ENCODE measurements around the gene GPR22.

GPR22 gene

DNA sequence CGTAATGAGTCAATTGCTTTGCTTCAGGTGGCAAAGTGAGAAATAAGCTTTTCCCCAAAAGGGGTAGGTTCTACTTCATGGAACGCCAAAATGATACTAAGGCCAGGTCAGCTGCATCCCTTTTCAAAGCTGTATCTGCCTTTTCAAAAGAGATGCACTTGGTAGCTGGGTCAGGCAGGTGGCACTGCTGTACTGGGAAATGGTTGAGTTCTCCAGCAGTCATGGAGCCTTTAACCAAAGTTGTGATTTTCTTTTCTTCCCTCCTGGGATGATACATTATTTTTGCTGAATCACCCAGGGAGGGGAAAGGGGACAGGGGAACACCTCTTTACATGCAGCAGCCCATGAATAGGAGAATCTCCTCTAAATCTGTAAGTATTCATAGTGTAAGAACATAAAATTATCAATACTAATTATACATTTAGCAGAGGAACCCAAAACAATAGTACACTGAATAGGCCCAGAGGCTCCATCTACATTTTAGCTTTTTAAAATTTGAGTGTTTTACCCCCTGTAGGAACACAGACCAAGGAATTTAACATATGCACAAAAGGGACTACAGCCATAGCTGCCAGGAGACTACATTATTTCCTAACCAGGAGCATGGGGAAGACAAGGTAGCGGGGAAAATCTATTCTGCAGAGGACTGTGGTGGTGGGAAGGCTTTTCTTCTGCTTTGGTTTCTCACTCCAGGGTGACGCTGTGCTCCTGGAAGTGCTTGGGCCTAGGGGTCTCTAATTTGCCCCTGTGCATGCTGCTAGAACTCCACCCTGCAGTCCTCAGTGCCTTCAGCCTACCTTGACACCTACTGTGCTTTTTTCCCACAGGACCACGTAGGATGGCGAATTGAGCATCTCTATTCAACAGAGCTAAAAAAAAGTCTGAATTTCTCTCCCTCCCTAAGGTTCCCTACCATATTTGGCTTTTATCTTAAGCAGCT is 6.4 kb upstream of the GPR22 start:
- H3K4me1 Mint-ChIP-seq (ENCODE audit: low read depth): no peaks in the 10 kb centered on the region
- no peaks in the 10 kb centered on the region for H3K27me3 Mint-ChIP-seq
- no peak overlapping the region for H3K27ac Mint-ChIP-seq
- no peak overlapping the region for H3K4me3 Mint-ChIP-seq
- H3K36me3 Mint-ChIP-seq (ENCODE audit: low read depth): peaks cover 16% of the 10 kb centered on the region
- H3K9me3 Mint-ChIP-seq: no peaks in the 10 kb centered on the region
- intact Hi-C loops (cut with micrococcal nuclease): loop anchor here (1.0 to 5.0 kb wide), 2 partner anchors 262 to 414 kb away; no protein-coding TSS in a partner anchor

DNA sequence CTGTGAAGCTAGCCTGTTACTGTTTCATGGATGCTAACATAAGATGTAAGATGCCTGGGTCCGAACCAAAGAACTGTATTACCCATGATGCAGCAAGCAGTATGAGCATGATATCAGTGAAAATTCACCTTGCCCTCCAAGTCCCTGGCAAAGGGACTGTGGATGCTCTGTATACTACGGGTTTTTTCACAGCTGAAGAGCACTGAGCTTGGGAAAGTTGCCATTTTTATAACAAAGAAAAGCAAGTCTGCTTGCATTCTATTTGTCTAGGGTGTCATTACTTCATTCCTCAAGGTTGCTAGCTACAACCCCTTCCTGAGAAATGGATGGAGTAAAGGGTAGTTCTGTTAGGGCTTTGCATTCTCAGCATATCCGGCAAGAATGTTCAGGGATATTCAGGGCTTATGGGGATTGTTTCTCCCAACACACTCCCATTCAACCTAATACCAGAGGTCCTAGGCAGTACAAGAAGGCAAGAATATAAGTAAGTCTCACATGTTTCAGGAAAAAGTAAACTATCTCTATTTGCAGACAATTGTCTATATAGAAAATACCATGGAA is 5.1 kb upstream of the GPR22 start:
- H3K9me3 Mint-ChIP-seq: no peaks in the 10 kb centered on the region
- no peak overlapping the region for H3K27ac Mint-ChIP-seq
- no peaks in the 10 kb centered on the region for H3K27me3 Mint-ChIP-seq
- no peak overlapping the region for H3K4me3 Mint-ChIP-seq
- peaks cover 3% of the 10 kb centered on the region for H3K36me3 Mint-ChIP-seq (ENCODE audit: low read depth)
- H3K4me1 Mint-ChIP-seq (ENCODE audit: low read depth): no peaks in the 10 kb centered on the region
- intact Hi-C loops (cut with micrococcal nuclease): loop anchor here (5.0 kb wide), 1 partner anchor 413 kb away; no protein-coding TSS in a partner anchor

DNA sequence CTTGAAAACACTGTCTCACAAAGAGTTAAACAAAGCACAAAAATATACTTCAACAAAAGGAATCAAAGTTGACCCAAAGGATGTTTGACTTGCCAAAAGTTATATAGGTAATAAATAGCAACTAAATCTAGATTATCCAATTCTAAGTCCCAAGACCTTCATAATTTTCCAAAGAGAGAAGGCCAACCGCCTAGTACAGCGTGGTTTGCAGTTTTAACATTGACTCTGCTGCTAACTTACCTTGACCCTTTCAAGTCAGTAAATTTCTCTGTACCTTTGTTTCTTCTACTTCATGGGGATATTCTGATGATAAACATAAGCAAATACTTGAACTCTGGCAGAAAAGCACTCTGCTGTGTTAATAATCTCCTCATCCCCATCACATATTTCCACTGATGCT is 1.9 kb upstream of the GPR22 start:
- Mint-ChIP-seq H3K27ac (no peak overlapping the region), H3K4me3 (no peak overlapping the region), H3K27me3 (no peaks in the 10 kb centered on the region), H3K36me3 (ENCODE audit: low read depth) (no peaks in the 10 kb centered on the region), H3K9me3 (no peaks in the 10 kb centered on the region), H3K4me1 (ENCODE audit: low read depth) (peaks cover 11% of the 10 kb centered on the region)
- intact Hi-C loops (cut with micrococcal nuclease): no loop called here

DNA sequence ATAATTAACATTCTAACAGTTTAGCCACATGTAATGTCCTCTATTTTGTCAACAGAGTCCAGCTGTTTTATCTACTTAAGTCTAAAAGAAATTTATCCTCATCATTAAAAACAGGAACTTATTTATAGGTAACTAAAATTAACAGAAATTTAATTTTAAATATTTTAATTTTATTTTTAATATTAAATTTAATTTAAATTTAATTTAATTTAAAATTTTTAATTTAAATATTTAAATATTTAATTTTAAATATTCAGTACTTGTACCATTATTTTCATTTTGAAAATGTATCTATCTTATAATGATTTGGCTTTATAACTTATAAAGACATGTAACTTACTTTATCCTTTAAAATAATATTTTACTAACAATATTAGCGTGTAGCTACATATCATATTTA is 1.0 kb upstream of the GPR22 start:
- H3K36me3 Mint-ChIP-seq (ENCODE audit: low read depth): no peaks in the 10 kb centered on the region

DNA sequence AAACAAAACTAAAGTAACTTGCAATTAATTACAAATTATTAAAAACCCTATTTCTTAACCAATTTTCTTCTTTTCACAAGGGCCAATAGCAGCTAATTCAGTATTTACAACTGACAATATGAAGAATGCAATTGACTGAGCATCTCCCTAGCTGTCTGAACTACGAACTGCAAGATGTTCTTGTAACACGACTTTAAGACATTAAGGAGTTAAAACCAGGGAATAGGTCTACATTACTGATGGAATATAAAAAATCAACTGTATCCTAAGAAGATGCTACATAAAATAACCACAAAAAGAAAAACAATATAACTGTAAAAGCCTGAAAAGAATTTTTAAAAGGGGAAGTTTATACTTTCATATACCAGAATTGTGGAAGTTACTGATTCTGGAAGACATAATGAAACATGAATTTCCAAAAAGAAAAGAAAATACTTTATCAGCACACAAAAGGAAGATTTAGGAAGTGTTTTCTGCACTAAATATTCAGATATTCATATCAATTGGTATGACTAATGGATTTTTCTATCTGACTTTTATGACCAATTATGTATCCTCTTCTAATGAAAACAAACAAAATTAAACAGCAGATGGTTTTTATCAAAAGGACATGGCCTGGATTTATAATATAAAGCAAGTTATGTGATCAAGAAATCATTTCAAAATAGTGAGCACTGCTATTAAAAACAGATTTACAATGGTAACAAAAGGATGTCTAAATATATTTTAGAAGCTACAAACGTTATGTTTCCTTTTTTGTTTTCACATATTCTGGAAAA is 1.6 kb downstream of the GPR22 start:
- Mint-ChIP-seq H3K9me3 (no peaks in the 10 kb centered on the region), H3K4me3 (no peak overlapping the region), H3K36me3 (ENCODE audit: low read depth) (no peaks in the 10 kb centered on the region), H3K27me3 (no peaks in the 10 kb centered on the region), H3K27ac (no peak overlapping the region), H3K4me1 (ENCODE audit: low read depth) (peaks cover 11% of the 10 kb centered on the region)
- intact Hi-C loops (cut with micrococcal nuclease): no loop called here

More for the DNA sequence above, 1.0 kb upstream of the GPR22 start:
- no peak overlapping the region for H3K4me3 Mint-ChIP-seq
- no peaks in the 10 kb centered on the region for H3K27me3 Mint-ChIP-seq
- H3K9me3 Mint-ChIP-seq: no peaks in the 10 kb centered on the region
- peaks cover 11% of the 10 kb centered on the region for H3K4me1 Mint-ChIP-seq (ENCODE audit: low read depth)
- intact Hi-C loops (cut with micrococcal nuclease): no loop called here
- H3K27ac Mint-ChIP-seq: no peak overlapping the region

DNA sequence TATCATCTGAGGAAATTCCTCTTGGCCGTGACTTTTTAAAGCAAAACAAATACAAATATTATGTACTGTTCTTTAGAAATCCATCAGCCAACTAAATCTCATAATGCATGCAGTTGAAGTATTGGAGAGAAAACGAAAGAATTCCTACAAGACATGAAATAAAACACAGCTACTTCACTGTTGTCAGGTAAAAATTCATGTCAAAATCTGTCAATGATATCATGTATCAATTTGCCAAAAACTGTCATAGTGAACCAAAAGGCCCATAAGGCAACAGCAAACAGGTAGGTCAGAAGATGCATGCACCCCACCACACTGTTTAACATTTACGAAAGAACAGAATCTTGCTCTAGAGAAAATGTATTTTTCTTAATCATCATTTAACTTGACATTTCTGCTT is 2.3 kb downstream of the GPR22 start:
- Mint-ChIP-seq H3K36me3 (ENCODE audit: low read depth) (no peaks in the 10 kb centered on the region), H3K4me1 (ENCODE audit: low read depth) (peaks cover 11% of the 10 kb centered on the region), H3K27ac (no peak overlapping the region), H3K4me3 (no peak overlapping the region), H3K27me3 (no peaks in the 10 kb centered on the region), H3K9me3 (no peaks in the 10 kb centered on the region)
- intact Hi-C loops (cut with micrococcal nuclease): no loop called here

DNA sequence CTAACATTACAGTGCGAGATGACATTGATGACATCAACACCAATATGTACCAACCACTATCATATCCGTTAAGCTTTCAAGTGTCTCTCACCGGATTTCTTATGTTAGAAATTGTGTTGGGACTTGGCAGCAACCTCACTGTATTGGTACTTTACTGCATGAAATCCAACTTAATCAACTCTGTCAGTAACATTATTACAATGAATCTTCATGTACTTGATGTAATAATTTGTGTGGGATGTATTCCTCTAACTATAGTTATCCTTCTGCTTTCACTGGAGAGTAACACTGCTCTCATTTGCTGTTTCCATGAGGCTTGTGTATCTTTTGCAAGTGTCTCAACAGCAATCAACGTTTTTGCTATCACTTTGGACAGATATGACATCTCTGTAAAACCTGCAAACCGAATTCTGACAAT is 4.3 kb downstream of the GPR22 start:
- Mint-ChIP-seq H3K27ac (no peak overlapping the region), H3K9me3 (no peaks in the 10 kb centered on the region), H3K4me3 (no peak overlapping the region), H3K27me3 (no peaks in the 10 kb centered on the region), H3K4me1 (ENCODE audit: low read depth) (peaks cover 11% of the 10 kb centered on the region), H3K36me3 (ENCODE audit: low read depth) (no peaks in the 10 kb centered on the region)
- intact Hi-C loops (cut with micrococcal nuclease): no loop called here

DNA sequence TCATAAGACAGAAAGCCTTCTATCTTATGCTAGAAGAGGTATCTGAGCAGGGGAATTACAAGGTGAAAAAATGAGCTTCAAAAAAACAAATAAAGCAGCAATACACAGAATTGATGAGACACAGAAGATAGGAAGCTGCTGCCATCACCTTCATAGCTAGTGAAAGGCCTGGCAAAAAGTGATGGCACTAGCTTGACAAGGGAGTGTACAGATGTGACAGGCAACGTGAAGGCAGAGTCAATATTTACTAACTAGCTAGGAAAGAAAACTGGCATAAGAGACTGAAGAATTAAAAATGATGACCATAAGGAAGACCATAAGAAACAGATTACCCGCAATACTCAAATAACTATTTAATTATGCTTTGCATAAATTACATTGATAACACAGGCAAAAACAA is 9.4 kb downstream of the GPR22 start:
- Mint-ChIP-seq H3K4me1 (ENCODE audit: low read depth) (no peaks in the 10 kb centered on the region), H3K27me3 (no peaks in the 10 kb centered on the region), H3K36me3 (ENCODE audit: low read depth) (no peaks in the 10 kb centered on the region), H3K9me3 (no peaks in the 10 kb centered on the region), H3K27ac (no peak overlapping the region), H3K4me3 (no peak overlapping the region)
- intact Hi-C loops (cut with micrococcal nuclease): no loop called here

DNA sequence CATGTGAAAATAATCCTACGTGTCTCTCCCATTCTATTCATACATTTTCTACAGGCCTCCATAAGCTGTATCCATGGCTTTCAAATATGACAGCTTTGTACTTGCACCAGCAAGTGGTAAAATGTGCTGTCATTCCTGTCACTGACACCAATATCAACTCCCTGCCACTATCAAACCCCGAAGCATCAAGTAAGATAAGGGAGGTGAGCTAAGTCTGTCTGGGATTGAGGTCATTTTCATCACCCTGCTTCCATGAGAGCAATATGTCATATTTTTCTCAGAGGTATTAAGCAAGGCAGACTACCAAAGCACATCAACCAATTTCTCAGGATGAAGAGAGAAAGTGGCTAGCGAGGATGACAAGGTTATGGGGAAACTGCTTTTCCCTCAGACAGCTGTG is 11.1 kb downstream of the GPR22 start:
- no peaks in the 10 kb centered on the region for H3K9me3 Mint-ChIP-seq
- no peak overlapping the region for H3K4me3 Mint-ChIP-seq
- intact Hi-C loops (cut with micrococcal nuclease): no loop called here
- no peaks in the 10 kb centered on the region for H3K27me3 Mint-ChIP-seq
- H3K36me3 Mint-ChIP-seq (ENCODE audit: low read depth): no peaks in the 10 kb centered on the region
- no peak overlapping the region for H3K27ac Mint-ChIP-seq
- H3K4me1 Mint-ChIP-seq (ENCODE audit: low read depth): no peaks in the 10 kb centered on the region

DNA sequence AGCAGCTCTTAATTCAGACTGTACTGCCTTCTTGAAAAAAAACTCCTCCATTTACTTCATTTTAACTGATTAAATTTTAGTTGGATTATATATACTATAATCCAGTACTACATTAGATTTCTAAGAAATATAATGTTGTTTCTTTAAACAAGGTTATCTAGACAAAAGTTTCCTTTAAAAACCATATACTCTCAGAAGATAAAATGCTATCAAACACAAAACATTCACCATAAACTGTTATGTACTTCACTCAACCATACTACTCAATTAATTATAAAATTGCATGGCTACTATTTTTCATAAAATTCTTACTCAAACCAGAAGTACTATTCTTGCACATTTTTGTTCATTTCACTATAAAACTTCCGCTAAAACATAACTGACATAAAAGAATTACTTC is 12.7 kb downstream of the GPR22 start:
- no peaks in the 10 kb centered on the region for H3K27me3 Mint-ChIP-seq
- H3K9me3 Mint-ChIP-seq: no peaks in the 10 kb centered on the region
- H3K27ac Mint-ChIP-seq: no peak overlapping the region
- H3K4me3 Mint-ChIP-seq: no peak overlapping the region
- intact Hi-C loops (cut with micrococcal nuclease): no loop called here
- no peaks in the 10 kb centered on the region for H3K36me3 Mint-ChIP-seq (ENCODE audit: low read depth)
- no peaks in the 10 kb centered on the region for H3K4me1 Mint-ChIP-seq (ENCODE audit: low read depth)

DNA sequence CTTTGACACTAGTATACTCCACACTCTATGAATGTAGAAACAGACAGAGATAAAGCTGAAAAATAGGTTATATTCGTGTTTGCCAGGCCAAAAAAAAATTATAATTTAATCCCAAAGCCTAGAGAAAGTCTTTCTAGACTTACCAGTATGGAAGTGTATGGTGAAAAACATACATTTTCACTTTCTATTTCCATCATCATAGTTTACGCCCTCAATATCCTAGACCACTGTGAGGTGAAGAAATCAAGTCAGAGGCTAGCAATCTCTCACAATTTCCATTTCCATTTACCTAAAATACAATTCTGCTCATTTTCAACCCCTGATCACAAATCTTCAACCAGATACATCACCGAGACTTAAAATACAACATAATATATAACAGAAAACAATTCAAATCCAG is 16.2 kb downstream of the GPR22 start:
- no peaks in the 10 kb centered on the region for H3K9me3 Mint-ChIP-seq
- no peak overlapping the region for H3K4me3 Mint-ChIP-seq
- H3K27me3 Mint-ChIP-seq: no peaks in the 10 kb centered on the region
- H3K27ac Mint-ChIP-seq: no peak overlapping the region
- intact Hi-C loops (cut with micrococcal nuclease): no loop called here
- H3K36me3 Mint-ChIP-seq (ENCODE audit: low read depth): no peaks in the 10 kb centered on the region
- no peaks in the 10 kb centered on the region for H3K4me1 Mint-ChIP-seq (ENCODE audit: low read depth)

DNA sequence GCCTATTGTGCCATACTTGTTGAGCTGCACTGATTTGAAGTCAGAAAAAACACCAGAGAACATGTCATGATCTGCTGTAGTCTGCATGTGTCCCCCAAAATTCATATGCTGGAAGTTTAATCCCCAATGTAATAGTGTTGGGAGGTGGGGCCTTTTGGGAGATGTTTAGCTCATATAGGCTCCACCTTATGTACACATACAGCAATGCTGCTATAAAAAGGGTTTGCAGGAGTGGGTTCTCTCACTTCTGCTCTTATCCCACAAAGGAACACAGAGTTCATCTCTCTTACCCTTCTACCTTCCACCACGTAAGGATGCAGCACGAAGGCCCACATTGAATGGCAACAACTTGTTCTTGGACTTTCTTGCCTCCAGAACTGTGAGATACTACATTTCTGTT is 23.0 kb downstream of the GPR22 start:
- Mint-ChIP-seq H3K4me1 (ENCODE audit: low read depth) (no peaks in the 10 kb centered on the region), H3K27ac (no peak overlapping the region), H3K36me3 (ENCODE audit: low read depth) (no peaks in the 10 kb centered on the region), H3K27me3 (no peaks in the 10 kb centered on the region), H3K9me3 (no peaks in the 10 kb centered on the region), H3K4me3 (no peak overlapping the region)
- intact Hi-C loops (cut with micrococcal nuclease): no loop called here

DNA sequence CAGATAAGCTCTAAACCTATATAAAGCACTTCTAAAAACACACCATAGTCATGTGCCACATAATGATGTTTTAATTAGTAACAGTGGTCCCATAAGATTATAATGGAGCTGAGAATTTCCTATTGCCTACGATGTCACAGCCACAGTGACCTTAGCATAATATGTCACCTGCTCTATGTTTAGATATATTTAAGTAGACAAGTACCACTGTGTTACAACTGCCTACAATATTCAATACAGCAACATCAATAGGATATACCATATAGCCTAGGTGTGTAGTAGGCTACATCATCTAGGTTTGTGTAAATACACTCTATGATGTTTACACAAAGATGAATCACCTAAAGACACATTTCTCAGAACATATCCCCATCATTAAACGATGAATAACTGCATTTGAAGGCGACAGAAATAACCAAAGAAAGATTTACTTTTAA is 24.5 kb downstream of the GPR22 start:
- Mint-ChIP-seq H3K27me3 (no peaks in the 10 kb centered on the region), H3K4me3 (no peak overlapping the region), H3K4me1 (ENCODE audit: low read depth) (no peaks in the 10 kb centered on the region), H3K27ac (no peak overlapping the region), H3K9me3 (no peaks in the 10 kb centered on the region), H3K36me3 (ENCODE audit: low read depth) (no peaks in the 10 kb centered on the region)
- intact Hi-C loops (cut with micrococcal nuclease): no loop called here

DNA sequence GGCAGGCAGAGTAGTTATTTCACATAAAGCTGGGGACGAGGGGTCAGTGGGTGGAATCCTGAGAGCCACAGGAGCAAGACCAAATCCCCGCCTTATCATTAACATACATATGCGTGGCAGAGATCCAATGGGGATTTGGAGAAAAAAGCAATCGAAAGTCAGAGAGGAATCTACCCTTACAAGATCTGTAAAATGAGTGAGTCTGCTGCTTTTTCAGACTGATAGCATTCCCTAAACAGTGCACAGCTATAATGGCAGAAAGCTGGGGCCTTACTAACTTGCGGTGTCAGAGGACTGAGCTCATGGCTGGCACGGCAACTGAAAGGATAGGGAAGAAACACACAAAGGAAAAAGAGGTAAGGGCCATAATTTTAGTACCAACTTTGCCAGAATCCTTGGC is 25.0 kb downstream of the GPR22 start:
- H3K36me3 Mint-ChIP-seq (ENCODE audit: low read depth): no peaks in the 10 kb centered on the region
- H3K4me3 Mint-ChIP-seq: no peak overlapping the region
- H3K4me1 Mint-ChIP-seq (ENCODE audit: low read depth): no peaks in the 10 kb centered on the region
- H3K9me3 Mint-ChIP-seq: no peaks in the 10 kb centered on the region
- intact Hi-C loops (cut with micrococcal nuclease): no loop called here
- H3K27me3 Mint-ChIP-seq: no peaks in the 10 kb centered on the region
- H3K27ac Mint-ChIP-seq: no peak overlapping the region

Measured in dendritic cell treated with granulocyte-macrophage colony-stimulating factor and Interleukin-4, amounts not matched to agents 40 ng/mL and 50 ng/mL, for 4 days (primary cell).